CD14-positive monocyte (primary cell): ENCODE data around the gene PAQR7. TPM values are rescaled to one million over a fixed set of nuclear protein-coding genes. Genes with fewer than 3 reads are reported as not detected.

ENCODE experiments used
- DNase-seq, 3 donors: peaks; one replicate each; pipeline ENCODE4 v3.0.0-alpha.2; 2011 to 2022
- H2AFZ ChIP-seq: 2 replicates; pipeline ENCODE4 v1.6.0; 2012; ENCODE audit warnings: mild to moderate bottlenecking, low read depth, low read length, inconsistent platforms; ENCODE audit not compliant: insufficient read depth, poor library complexity, severe bottlenecking
- H3K27ac ChIP-seq, 2 donors: 1 replicate in 1 of 2; 2 replicates in 1 of 2; pipeline ENCODE4 v1.5.1; 2012 to 2013; ENCODE audit warnings: low read length in 2 of 2, control low read depth in 1 of 2, inconsistent platforms in 1 of 2, low read depth in 1 of 2, mild to moderate bottlenecking in 1 of 2
- H3K27me3 ChIP-seq, 2 donors: one replicate each; pipeline versions ENCODE4 v1.6.0 to v1.6.1; 2011 to 2013; ENCODE audit warnings: low read length in 2 of 2; ENCODE audit not compliant: control insufficient read depth in 2 of 2, insufficient read depth in 2 of 2
- H3K36me3 ChIP-seq, 2 donors: replicated peaks in 1 of 2; 1 replicate in 1 of 2; 2 replicates in 1 of 2; pipeline versions ENCODE4 v1.5.1 to v1.6.1; 2012 to 2013; ENCODE audit warnings: low read length in 2 of 2, control low read depth in 1 of 2, inconsistent platforms in 1 of 2, mild to moderate bottlenecking in 1 of 2; ENCODE audit not compliant: insufficient read depth in 2 of 2, control insufficient read depth in 1 of 2
- H3K4me1 ChIP-seq, 2 donors: 1 replicate in 1 of 2; 2 replicates in 1 of 2; pipeline versions ENCODE4 v1.5.1 to v1.6.1; 2012 to 2013; ENCODE audit warnings: low read length in 2 of 2, control low read depth in 1 of 2, inconsistent platforms in 1 of 2, mild to moderate bottlenecking in 1 of 2, moderate library complexity in 1 of 2; ENCODE audit not compliant: insufficient read depth in 2 of 2, control insufficient read depth in 1 of 2
- H3K4me2 ChIP-seq: replicated peaks from 2 replicates; pipeline ENCODE3; 2012; ENCODE audit warnings: low read length, moderate library complexity, mild to moderate bottlenecking; ENCODE audit not compliant: poor library complexity, severe bottlenecking; ENCODE audit errors: extremely low read depth
- H3K4me3 ChIP-seq, 3 experiments: fragments of 200-600 bp in 1 of 3; sonication (generic) in 1 of 3; replicated peaks in 1 of 3; 1 replicate in 2 of 3; 2 replicates in 1 of 3; pipeline ENCODE4 v1.5.1; 2011 to 2013; ENCODE audit warnings: low read length in 3 of 3, mild to moderate bottlenecking in 3 of 3, control low read depth in 2 of 3, low read depth in 2 of 3, inconsistent platforms in 1 of 3, moderate library complexity in 1 of 3
- H3K79me2 ChIP-seq: 2 replicates; pipeline ENCODE4 v1.6.0; 2012; ENCODE audit warnings: mild to moderate bottlenecking, control low read depth, inconsistent platforms, low read length, moderate library complexity; ENCODE audit not compliant: insufficient read depth
- H3K9ac ChIP-seq: 2 replicates; pipeline ENCODE4 v1.6.0; 2017; ENCODE audit warnings: low read length, mild to moderate bottlenecking; ENCODE audit not compliant: insufficient read depth, poor library complexity, severe bottlenecking
- H3K9me3 ChIP-seq, 2 donors: replicated peaks in 1 of 2; 1 replicate in 1 of 2; 2 replicates in 1 of 2; pipeline versions ENCODE4 v1.5.1 to v1.6.1; 2012 to 2013; ENCODE audit warnings: low read length in 2 of 2, control low read depth in 1 of 2; ENCODE audit not compliant: control insufficient read depth in 1 of 2, insufficient read depth in 1 of 2
- H4K20me1 ChIP-seq: 2 replicates; pipeline ENCODE4 v1.6.0; 2012; ENCODE audit warnings: mild to moderate bottlenecking, low read length, control low read depth, moderate library complexity; ENCODE audit not compliant: insufficient read depth
- H3K27ac Mint-ChIP-seq, 7 donors: one replicate each; pipeline ENCODE4 v1.8.0; 2020; ENCODE audit warnings: mild to moderate bottlenecking in 7 of 7, mixed read lengths in 7 of 7, moderate library complexity in 6 of 7, inconsistent platforms in 2 of 7
- H3K27me3 Mint-ChIP-seq, 3 donors: one replicate each; pipeline ENCODE4 v1.8.0; 2021 to 2022; ENCODE audit warnings: low read depth in 3 of 3, mild to moderate bottlenecking in 3 of 3, mixed read lengths in 3 of 3, moderate library complexity in 3 of 3, inconsistent platforms in 1 of 3
- H3K36me3 Mint-ChIP-seq, 2 donors: one replicate each; pipeline ENCODE4 v1.8.0; 2020; ENCODE audit warnings: mixed read lengths in 2 of 2, inconsistent platforms in 1 of 2, mild to moderate bottlenecking in 1 of 2
- H3K4me1 Mint-ChIP-seq: one replicate; pipeline ENCODE4 v1.8.0; 2020; ENCODE audit warnings: mild to moderate bottlenecking, mixed read lengths
- H3K4me3 Mint-ChIP-seq, 2 donors: one replicate each; pipeline ENCODE4 v1.8.0; 2020; ENCODE audit warnings: mild to moderate bottlenecking in 2 of 2, mixed read lengths in 2 of 2, moderate library complexity in 1 of 2
- H3K9me3 Mint-ChIP-seq, 7 donors: one replicate each; pipeline ENCODE4 v1.8.0; 2020 to 2022; ENCODE audit warnings: mixed read lengths in 7 of 7, mild to moderate bottlenecking in 6 of 7, moderate library complexity in 6 of 7, inconsistent platforms in 2 of 7
- CTCF ChIP-seq: fragments of 200-600 bp; IDR thresholded peaks from one replicate; pipeline ENCODE4 v1.8.0; 2022; ENCODE audit warnings: antibody characterized with exemption, mild to moderate bottlenecking
- WGBS: methylation state at CpG from one replicate; pipeline ENCODE4 v1.1.5; 2013; ENCODE audit warnings: missing lambda C conversion rate; ENCODE audit not compliant: insufficient coverage; 5-methylcytosine and 5-hydroxymethylcytosine counted together
- intact Hi-C, 2 donors: fragments of 100-400 bp; cut with micrococcal nuclease; formaldehyde crosslinking; loops; one replicate each; pipeline versions ENCODE4 v1.15.0 to v1.15.1; 2023
- polyA plus RNA-seq, 3 donors: library from polyadenylated mRNA; depleted of rRNA in 1 of 3; unstranded in 2 of 3; stranded (reverse) in 1 of 3; fragments of 300-500 nt in 2 of 3; fragments of >200 nt in 1 of 3; fragmentation: Illumina TruSeq in 2 of 3; gene quantifications; 1 replicate in 2 of 3; 2 replicates in 1 of 3; pipeline ENCODE4 v1.2.3, GENCODE V29; 2012 to 2021

The PAQR7 gene
- polyA plus RNA-seq, 3 donors: 0.92 to 13.3 (median 1.0) TPM

- Histone ChIP-seq H3K4me2 (peak overlapping the region; percentile 99), H3K27me3 (no peaks in the 10 kb centered on the region), H4K20me1 (peaks cover 38% of the 10 kb centered on the region), H3K36me3 (peaks cover 21 to 31% of the 10 kb centered on the region in 2 donors), H3K9me3 (no peaks in the 10 kb centered on the region), H3K27ac (peak overlapping the region in 1 of 2 donors; percentile 87), H3K4me3 (peak overlapping the region in 1 of 3 experiments; percentile 93), H2AFZ (no peak overlapping the region), H3K79me2 (peaks cover 51% of the 10 kb centered on the region), H3K4me1 (peaks cover 20 to 33% of the 10 kb centered on the region in 2 donors), H3K9ac (peak overlapping the region; percentile 95)
- DNase-seq: no peak
- 90% methylated on average over 4 of the region's 5 CpGs for WGBS
- peaks cover 0 to 4% (median 3%) of the 10 kb centered on the region in 3 donors for H3K27me3 Mint-ChIP-seq
- H3K27ac Mint-ChIP-seq: peak overlapping the region in 4 of 7 donors; percentile 7 to 94 (median 34)
- H3K4me1 Mint-ChIP-seq: peaks cover 36% of the 10 kb centered on the region
- peaks cover 20 to 34% of the 10 kb centered on the region in 2 donors for H3K36me3 Mint-ChIP-seq
- no peak for TF ChIP-seq CTCF
- intact Hi-C loops: loop anchor here in 1 of 2 donors (2.0 to 5.0 kb wide), 2 partner anchors 36 to 177 kb away; partner anchors contain the start of genes AUNIP and PAFAH2
- H3K9me3 Mint-ChIP-seq: peaks cover 0 to 2% (median 0%) of the 10 kb centered on the region in 7 donors
- H3K4me3 Mint-ChIP-seq: peak overlapping the region; percentile 93 to 97
These were observed 53.8 kb downstream of the PAQR7 start for GRCh38 chr1:25821630-25822091.

- H3K27ac Mint-ChIP-seq: peak overlapping the region; percentile 85 to 94 (median 91)
- H3K79me2 ChIP-seq: peaks cover 51% of the 10 kb centered on the region
These were observed 54.4 kb downstream of the PAQR7 start for GRCh38 chr1:25821112-25821476.

More at GRCh38 chr1:25821112-25821476, 54.4 kb downstream of the PAQR7 start:
- H2AFZ ChIP-seq: peak overlapping the region; percentile 98
- H4K20me1 ChIP-seq: peaks cover 37% of the 10 kb centered on the region
- Mint-ChIP-seq H3K4me3 (peak overlapping the region; percentile 93 to 97), H3K36me3 (peaks cover 15 to 32% of the 10 kb centered on the region in 2 donors), H3K9me3 (peaks cover 0 to 2% (median 0%) of the 10 kb centered on the region in 7 donors), H3K27me3 (peaks cover 0 to 4% (median 3%) of the 10 kb centered on the region in 3 donors), H3K4me1 (peaks cover 36% of the 10 kb centered on the region)
- peak overlapping the region; percentile 95 for H3K9ac ChIP-seq
- no peaks in the 10 kb centered on the region for H3K27me3 ChIP-seq
- 23% methylated on average over 10 of the region's 10 CpGs for WGBS
- H3K36me3 ChIP-seq: peaks cover 16 to 25% of the 10 kb centered on the region in 2 donors
- DNase-seq: no peak
- H3K9me3 ChIP-seq: no peaks in the 10 kb centered on the region
- H3K4me3 ChIP-seq: peak overlapping the region; percentile 70 to 93 (median 88)
- peaks cover 20 to 33% of the 10 kb centered on the region in 2 donors for H3K4me1 ChIP-seq
- intact Hi-C loops: loop anchor here in 1 of 2 donors (2.0 to 5.0 kb wide), 2 partner anchors 36 to 178 kb away; partner anchors contain the start of genes AUNIP and PAFAH2
- H3K4me2 ChIP-seq: peak overlapping the region; percentile 99
- TF ChIP-seq CTCF: no peak
- H3K27ac ChIP-seq: peak overlapping the region; percentile 82 to 87
